BLaER1 (cell line): ENCODE data around the gene NHLRC2.
"Not testable (repeated sequence)": the region's sequence is repeated elsewhere in the genome, so short reads cannot be mapped to it uniquely, and the experiment has no call there.

Source experiments
- H3K27ac ChIP-seq: shearing (Covaris generic); formaldehyde crosslinking; 2 replicates; pipeline ENCODE4 v1.8.1; 2022
- H3K27me3 ChIP-seq: shearing (Covaris generic); formaldehyde crosslinking; 2 replicates; pipeline ENCODE4 v1.8.1; 2022
- H3K36me3 ChIP-seq: shearing (Covaris generic); formaldehyde crosslinking; 2 replicates; pipeline ENCODE4 v1.8.1; 2022
- H3K4me1 ChIP-seq: shearing (Covaris generic); formaldehyde crosslinking; 2 replicates; pipeline ENCODE4 v1.8.1; 2022
- H3K4me2 ChIP-seq: shearing (Covaris generic); formaldehyde crosslinking; 2 replicates; pipeline ENCODE4 v1.8.1; 2022
- H3K4me3 ChIP-seq: shearing (Covaris generic); formaldehyde crosslinking; 2 replicates; pipeline ENCODE4 v1.8.1; 2022
- H3K9ac ChIP-seq: shearing (Covaris generic); formaldehyde crosslinking; 2 replicates; pipeline ENCODE4 v1.8.1; 2022
- H3K9me3 ChIP-seq: shearing (Covaris generic); formaldehyde crosslinking; 2 replicates; pipeline ENCODE4 v1.8.1; 2022
- H4K20me1 ChIP-seq: shearing (Covaris generic); formaldehyde crosslinking; 2 replicates; pipeline ENCODE4 v1.8.1; 2022
- Cebpa-rat ChIP-seq: shearing (Covaris generic); IDR thresholded peaks from 2 replicates; pipeline ENCODE4 v1.8.1; 2022

The NHLRC2 gene

DNA sequence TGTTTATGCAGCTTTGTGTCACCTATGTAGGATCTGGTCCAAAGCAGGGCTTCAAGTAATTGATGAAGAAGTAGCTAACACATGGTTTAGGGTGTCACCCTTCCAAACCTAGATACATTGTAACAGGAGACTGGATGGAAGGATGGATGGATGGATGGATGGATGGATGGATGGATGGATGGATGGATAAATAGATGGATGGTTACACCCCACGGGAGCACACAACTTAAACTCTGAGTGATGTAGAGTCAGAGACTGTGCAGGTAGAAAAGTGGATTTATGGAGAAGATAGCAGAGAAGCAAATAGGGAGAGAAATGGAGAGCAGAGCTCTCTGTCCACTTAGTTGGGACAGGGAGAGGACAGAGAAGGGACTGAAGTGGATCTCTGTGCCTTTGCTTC, 78.4 kb downstream of the NHLRC2 start:
- no peak overlapping the region for H3K9ac ChIP-seq
- H3K4me1 ChIP-seq: peaks cover 14% of the 10 kb centered on the region
- no peaks in the 10 kb centered on the region for H3K27me3 ChIP-seq
- no peaks in the 10 kb centered on the region for H3K36me3 ChIP-seq
- TF ChIP-seq Cebpa-rat: no peak
- no peak overlapping the region for H3K27ac ChIP-seq
- no peak overlapping the region for H3K4me2 ChIP-seq
- H3K9me3 ChIP-seq: no peaks in the 10 kb centered on the region
- no peaks in the 10 kb centered on the region for H4K20me1 ChIP-seq
- H3K4me3 ChIP-seq: no peak overlapping the region

GRCh38 chr10:113933894-113934532, 79.6 kb downstream of the NHLRC2 start:
- Histone ChIP-seq H3K36me3 (no peaks in the 10 kb centered on the region), H3K4me1 (peaks cover 11% of the 10 kb centered on the region), H3K27me3 (no peaks in the 10 kb centered on the region), H3K4me3 (no peak overlapping the region), H3K9ac (no peak overlapping the region), H3K4me2 (no peak overlapping the region), H3K9me3 (no peaks in the 10 kb centered on the region), H4K20me1 (no peaks in the 10 kb centered on the region), H3K27ac (no peak overlapping the region)
- no peak for TF ChIP-seq Cebpa-rat

DNA sequence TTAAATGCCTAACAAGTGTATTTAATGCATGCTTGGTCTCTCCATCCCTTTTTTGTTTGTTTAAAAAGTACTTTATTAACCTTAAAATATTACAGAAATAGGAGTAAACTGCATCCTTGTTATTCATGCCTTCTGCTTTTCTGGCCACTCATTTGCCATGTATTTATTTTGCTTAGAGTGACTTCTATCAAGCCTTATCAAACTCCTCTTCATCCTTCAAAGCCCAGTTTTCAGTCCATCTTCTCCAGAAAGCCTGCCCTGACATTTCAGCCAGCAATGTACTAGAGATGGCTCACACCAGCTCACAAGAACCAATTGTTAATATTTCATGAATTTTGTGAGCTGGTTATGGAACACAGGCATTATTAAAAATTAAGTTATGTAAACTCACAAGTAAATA, 82.8 kb downstream of the NHLRC2 start:
- no peak for TF ChIP-seq Cebpa-rat
- no peaks in the 10 kb centered on the region for H3K36me3 ChIP-seq
- H3K27me3 ChIP-seq: no peaks in the 10 kb centered on the region
- no peaks in the 10 kb centered on the region for H4K20me1 ChIP-seq
- no peaks in the 10 kb centered on the region for H3K4me1 ChIP-seq
- H3K9me3 ChIP-seq: peaks cover 9% of the 10 kb centered on the region
- H3K27ac ChIP-seq: no peak overlapping the region
- H3K4me3 ChIP-seq: no peak overlapping the region
- H3K4me2 ChIP-seq: no peak overlapping the region
- no peak overlapping the region for H3K9ac ChIP-seq

DNA sequence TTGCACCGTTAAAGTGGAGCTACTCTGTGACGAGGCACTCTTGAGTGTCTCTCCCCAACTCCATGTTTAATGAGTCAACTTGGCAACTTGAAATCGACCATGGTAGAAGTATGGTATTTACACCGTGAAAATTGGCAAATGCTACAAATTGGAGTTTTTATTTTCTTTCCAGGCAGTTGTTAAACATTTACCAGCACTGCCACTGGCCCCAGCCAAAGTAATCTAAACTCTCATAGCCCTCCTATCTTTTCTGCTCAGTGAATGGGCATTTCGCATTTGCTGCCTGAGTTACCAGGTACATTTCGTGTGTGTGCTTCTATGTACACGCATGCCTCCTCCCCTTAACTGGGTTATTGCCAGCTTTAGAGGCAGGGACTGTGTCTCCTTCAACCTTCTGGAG, 83.3 kb downstream of the NHLRC2 start:
- no peak overlapping the region for H3K27ac ChIP-seq
- H3K9me3 ChIP-seq: peaks cover 10% of the 10 kb centered on the region
- no peaks in the 10 kb centered on the region for H3K27me3 ChIP-seq
- no peaks in the 10 kb centered on the region for H3K4me1 ChIP-seq
- H3K9ac ChIP-seq: no peak overlapping the region
- H3K4me3 ChIP-seq: no peak overlapping the region
- no peak overlapping the region for H3K4me2 ChIP-seq
- no peaks in the 10 kb centered on the region for H3K36me3 ChIP-seq
- H4K20me1 ChIP-seq: no peaks in the 10 kb centered on the region
- no peak for TF ChIP-seq Cebpa-rat

GRCh38 chr10:113939212-113939860, 84.9 kb downstream of the NHLRC2 start:
- H3K4me1 ChIP-seq: no peaks in the 10 kb centered on the region
- H3K27me3 ChIP-seq: no peaks in the 10 kb centered on the region
- H3K4me2 ChIP-seq: no peak overlapping the region
- no peaks in the 10 kb centered on the region for H4K20me1 ChIP-seq
- TF ChIP-seq Cebpa-rat: no peak
- no peak overlapping the region for H3K9ac ChIP-seq
- no peak overlapping the region for H3K27ac ChIP-seq
- peaks cover 10% of the 10 kb centered on the region for H3K9me3 ChIP-seq
- H3K36me3 ChIP-seq: no peaks in the 10 kb centered on the region
- no peak overlapping the region for H3K4me3 ChIP-seq

GRCh38 chr10:113941140-113941539, 86.7 kb downstream of the NHLRC2 start:
- H3K27me3 ChIP-seq: no peaks in the 10 kb centered on the region
- no peak overlapping the region for H3K27ac ChIP-seq
- no peaks in the 10 kb centered on the region for H3K4me1 ChIP-seq
- no peak overlapping the region for H3K9ac ChIP-seq
- H3K9me3 ChIP-seq: peaks cover 10% of the 10 kb centered on the region
- H4K20me1 ChIP-seq: no peaks in the 10 kb centered on the region
- no peaks in the 10 kb centered on the region for H3K36me3 ChIP-seq
- H3K4me2 ChIP-seq: no peak overlapping the region
- no peak for TF ChIP-seq Cebpa-rat
- H3K4me3 ChIP-seq: no peak overlapping the region

- H3K27me3 ChIP-seq, H3K4me1 ChIP-seq, H4K20me1 ChIP-seq, H3K9me3 ChIP-seq, H3K4me2 ChIP-seq, H3K36me3 ChIP-seq, H3K9ac ChIP-seq, H3K4me3 ChIP-seq, H3K27ac ChIP-seq: not testable (repeated sequence)
Measured at GRCh38 chr10:113943196-113943595, 88.7 kb downstream of the NHLRC2 start.

DNA sequence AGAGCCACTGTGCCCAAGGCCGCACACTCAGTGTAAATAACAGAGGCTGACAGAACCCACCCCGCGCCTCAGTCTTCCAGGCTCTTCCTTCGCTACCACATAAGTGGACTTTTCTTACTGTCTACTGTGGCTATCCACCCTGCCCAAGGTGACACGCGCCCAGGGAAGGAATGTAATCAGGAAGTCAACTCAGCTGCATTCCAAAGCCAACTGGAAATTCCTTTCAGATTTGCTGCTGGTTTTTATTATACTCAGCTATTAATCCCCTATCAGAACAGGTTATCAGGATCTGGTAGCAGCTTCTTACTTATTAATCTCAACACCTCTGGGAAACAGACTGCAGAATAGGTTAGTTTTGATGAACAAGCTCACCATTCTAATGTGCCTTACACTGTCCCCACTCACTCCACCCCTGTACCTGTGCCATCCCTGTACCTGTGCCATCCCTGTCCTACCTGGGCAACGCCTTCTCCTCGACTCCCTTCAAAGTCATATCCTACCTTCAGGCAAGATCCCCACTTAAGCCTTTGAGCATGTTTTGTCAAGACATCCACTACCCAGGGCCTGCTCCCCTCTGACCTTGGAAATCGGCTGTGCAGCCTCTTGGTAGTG, 90.7 kb downstream of the NHLRC2 start:
- no peak overlapping the region for H3K27ac ChIP-seq
- TF ChIP-seq Cebpa-rat: no peak
- H3K36me3 ChIP-seq: no peaks in the 10 kb centered on the region
- H4K20me1 ChIP-seq: no peaks in the 10 kb centered on the region
- H3K4me2 ChIP-seq: no peak overlapping the region
- H3K9me3 ChIP-seq: peaks cover 10% of the 10 kb centered on the region
- no peak overlapping the region for H3K9ac ChIP-seq
- 0 out of 2 replicates have a peak, but pooled peaks cover 6% of the 10 kb centered on the region for H3K4me1 ChIP-seq
- no peaks in the 10 kb centered on the region for H3K27me3 ChIP-seq
- no peak overlapping the region for H3K4me3 ChIP-seq

DNA sequence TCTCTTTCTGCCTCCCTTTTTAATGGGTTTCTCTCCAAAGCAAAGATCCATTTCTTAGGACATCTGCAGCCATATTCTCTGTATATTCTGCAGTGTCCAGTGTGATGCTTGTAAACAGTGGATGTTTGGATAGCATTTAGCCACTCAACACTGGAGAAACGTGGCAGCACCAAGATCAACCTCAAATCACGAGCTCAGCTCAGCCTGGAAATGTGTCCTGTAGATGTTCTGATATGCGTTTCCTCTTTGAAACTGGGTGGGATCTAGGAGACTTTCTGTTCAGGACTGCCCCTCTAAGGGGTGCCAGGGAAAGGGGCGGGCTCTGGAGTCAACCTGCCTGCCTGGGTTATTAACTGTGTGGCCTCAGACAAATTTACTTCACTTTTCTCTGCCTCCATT, 91.2 kb downstream of the NHLRC2 start:
- Histone ChIP-seq H3K9ac (no peak overlapping the region), H3K4me2 (no peak overlapping the region), H3K4me3 (no peak overlapping the region), H3K27me3 (no peaks in the 10 kb centered on the region), H4K20me1 (no peaks in the 10 kb centered on the region), H3K4me1 (0 out of 2 replicates have a peak, but pooled peaks cover 6% of the 10 kb centered on the region), H3K36me3 (no peaks in the 10 kb centered on the region), H3K27ac (no peak overlapping the region), H3K9me3 (peaks cover 10% of the 10 kb centered on the region)
- TF ChIP-seq Cebpa-rat: no peak
